Liver (tissue), 9 donors: ENCODE data around the gene CACNA1F. TPM values are rescaled to one million over a fixed set of nuclear protein-coding genes. Genes with fewer than 3 reads are reported as not detected.

Experiments used
- DNase-seq: peaks from one replicate; pipeline ENCODE4 v3.0.0-alpha.2; 2017; ENCODE audit warnings: low spot score
- H3K27ac ChIP-seq, 2 donors: one replicate each; pipeline ENCODE4 v1.7.0; 2013; ENCODE audit warnings: inconsistent platforms in 2 of 2, low read length in 2 of 2, control low read depth in 1 of 2, low read depth in 1 of 2, mild to moderate bottlenecking in 1 of 2
- H3K27me3 ChIP-seq, 4 donors: one replicate each; pipeline versions ENCODE4 v1.6.1 to v1.7.0; 2013; ENCODE audit warnings: low read length in 3 of 4, inconsistent platforms in 1 of 4, mild to moderate bottlenecking in 1 of 4, moderate library complexity in 1 of 4; ENCODE audit not compliant: control insufficient read depth in 4 of 4, insufficient read depth in 4 of 4
- H3K36me3 ChIP-seq, 4 donors: one replicate each; pipeline versions ENCODE4 v1.6.1 to v1.7.0; 2013; ENCODE audit warnings: low read length in 3 of 4, mild to moderate bottlenecking in 3 of 4, low read depth in 1 of 4, moderate library complexity in 1 of 4; ENCODE audit not compliant: control insufficient read depth in 4 of 4, insufficient read depth in 3 of 4
- H3K4me1 ChIP-seq, 4 donors: one replicate each; pipeline versions ENCODE4 v1.6.1 to v1.7.0; 2013; ENCODE audit warnings: low read length in 3 of 4, mild to moderate bottlenecking in 3 of 4, moderate library complexity in 1 of 4; ENCODE audit not compliant: control insufficient read depth in 4 of 4, insufficient read depth in 4 of 4
- H3K4me3 ChIP-seq, 3 donors: one replicate each; pipeline versions ENCODE4 v1.6.1 to v1.7.0; 2013; ENCODE audit warnings: low read length in 3 of 3, control low read depth in 1 of 3, low read depth in 1 of 3, mild to moderate bottlenecking in 1 of 3
- H3K9ac ChIP-seq, 2 donors: one replicate each; pipeline ENCODE4 v1.7.0; 2013; ENCODE audit warnings: low read length in 2 of 2, mild to moderate bottlenecking in 2 of 2, moderate library complexity in 2 of 2, control low read depth in 1 of 2, low read depth in 1 of 2
- H3K9me3 ChIP-seq, 4 donors: one replicate each; pipeline versions ENCODE4 v1.6.1 to v1.7.0; 2013; ENCODE audit warnings: low read length in 3 of 4; ENCODE audit not compliant: control insufficient read depth in 4 of 4
- CTCF ChIP-seq: fragments of 150-350 bp; IDR thresholded peaks from 2 replicates; pipeline ENCODE4 v1.5.1; 2017; ENCODE audit warnings: improper control_type of control experiment, low read depth, low read length; ENCODE audit not compliant: missing input control
- EGR1 ChIP-seq, 2 donors: IDR thresholded peaks; 2 replicates each; pipeline ENCODE4 v1.6.1; 2016 to 2018; ENCODE audit warnings: antibody characterized with exemption in 2 of 2, low read depth in 2 of 2
- FOXA1 ChIP-seq: IDR thresholded peaks from 2 replicates; pipeline ENCODE4 v1.6.1; 2016; ENCODE audit warnings: antibody characterized with exemption
- FOXA2 ChIP-seq: IDR thresholded peaks from 2 replicates; pipeline ENCODE4 v1.6.1; 2016; ENCODE audit warnings: antibody characterized with exemption
- GABPA ChIP-seq, 2 donors: IDR thresholded peaks in 1 of 2; conservative IDR thresholded peaks in 1 of 2; 2 replicates each; pipeline ENCODE4 v1.6.1; 2016; ENCODE audit warnings: antibody characterized with exemption in 2 of 2, mild to moderate bottlenecking in 1 of 2, moderate library complexity in 1 of 2
- HNF4A ChIP-seq, 2 donors: conservative IDR thresholded peaks; 2 replicates each; pipeline ENCODE4 v1.6.1; 2016; ENCODE audit warnings: antibody characterized with exemption in 2 of 2, mild to moderate bottlenecking in 2 of 2
- HNF4G ChIP-seq: IDR thresholded peaks from 2 replicates; pipeline ENCODE4 v1.6.1; 2016; ENCODE audit warnings: antibody characterized with exemption
- JUND ChIP-seq, 2 donors: IDR thresholded peaks; 2 replicates each; pipeline ENCODE4 v1.6.1; 2016; ENCODE audit warnings: antibody characterized with exemption in 2 of 2
- MAX ChIP-seq: IDR thresholded peaks from 2 replicates; pipeline ENCODE4 v1.6.1; 2016; ENCODE audit warnings: antibody characterized with exemption
- NR2F2 ChIP-seq: IDR thresholded peaks from 2 replicates; pipeline ENCODE4 v1.6.1; 2016; ENCODE audit warnings: antibody characterized with exemption
- RAD21 ChIP-seq, 2 donors: IDR thresholded peaks; 2 replicates each; pipeline ENCODE4 v1.6.1; 2016; ENCODE audit warnings: antibody characterized with exemption in 2 of 2, mild to moderate bottlenecking in 2 of 2
- REST ChIP-seq: IDR thresholded peaks from 2 replicates; pipeline ENCODE4 v1.6.1; 2016; ENCODE audit warnings: antibody characterized with exemption, mild to moderate bottlenecking
- RXRA ChIP-seq, 2 donors: IDR thresholded peaks; 2 replicates each; pipeline ENCODE4 v1.6.1; 2017 to 2018; ENCODE audit warnings: antibody characterized with exemption in 2 of 2, mild to moderate bottlenecking in 1 of 2
- SP1 ChIP-seq: IDR thresholded peaks from 2 replicates; pipeline ENCODE4 v1.6.1; 2018; ENCODE audit warnings: antibody characterized with exemption, mild to moderate bottlenecking
- TAF1 ChIP-seq: conservative IDR thresholded peaks from 2 replicates; pipeline ENCODE4 v1.6.1; 2016; ENCODE audit warnings: antibody characterized with exemption, mild to moderate bottlenecking
- YY1 ChIP-seq: IDR thresholded peaks from 2 replicates; pipeline ENCODE4 v1.6.1; 2016; ENCODE audit warnings: antibody characterized with exemption, mild to moderate bottlenecking
- WGBS: extraction: QIAGEN DNeasy Blood & Tissue Kit; methylation state at CpG from one replicate; pipeline ENCODE4 v1.1.7; 2013; 5-methylcytosine and 5-hydroxymethylcytosine counted together
- polyA plus RNA-seq, 2 donors: library from polyadenylated mRNA; stranded (reverse) in 1 of 2; unstranded in 1 of 2; fragments of 200-250 nt in 1 of 2; fragments of >200 nt in 1 of 2; fragmentation: Nextera tagmentation in 1 of 2; extraction: Ambion mirVana in 1 of 2; gene quantifications; one replicate each; pipeline versions ENCODE4 v1.2.1 to v1.2.3, GENCODE V29; 2013 to 2015
- total RNA-seq, 2 donors: library from RNA; depleted of rRNA; stranded (reverse); fragments of >200 nt; gene quantifications; one replicate each; pipeline ENCODE4 v1.2.3, GENCODE V29; 2014
- TF ChIP-seq, protein P1 (sequence below): IDR thresholded peaks from 2 replicates; pipeline ENCODE4 v1.6.1; 2016; ENCODE audit warnings: antibody characterized with exemption
- TF ChIP-seq, protein P2 (sequence below): IDR thresholded peaks from 2 replicates; pipeline ENCODE4 v1.6.1; 2016; ENCODE audit warnings: antibody characterized with exemption
- donor health status: healthy.
- donor health status: healthy.
- donor health status: healthy.
- donor health status: healthy.
- donor health status: healthy.

Gene CACNA1F
- total and polyA plus RNA-seq, 4 donors: 0.03 TPM; not detected in 3

DNA sequence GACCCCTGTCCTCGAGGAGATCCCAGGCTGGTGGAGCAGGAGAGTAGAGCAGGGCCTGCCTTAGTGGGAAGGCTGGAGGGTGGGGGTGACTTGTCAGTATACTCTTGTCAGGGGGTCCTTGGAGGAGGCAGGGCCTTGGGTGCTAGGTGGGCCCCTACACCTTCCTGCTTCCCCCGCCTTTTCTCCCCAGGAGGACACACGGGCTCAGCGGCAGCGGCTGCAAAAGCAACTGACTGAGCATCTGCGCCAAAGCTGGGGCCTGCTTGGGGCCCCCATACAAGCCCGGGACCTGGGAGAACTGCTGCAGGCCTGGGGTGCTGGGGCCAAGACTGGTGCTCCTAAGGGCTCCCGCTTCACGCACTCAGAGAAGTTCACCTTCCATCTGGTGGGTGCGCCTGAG lies 13.4 kb upstream of the CACNA1F start:
- Histone ChIP-seq H3K27me3 (no peaks in the 10 kb centered on the region), H3K9ac (no peak overlapping the region), H3K36me3 (peaks cover 3 to 21% (median 5%) of the 10 kb centered on the region in 4 donors), H3K4me1 (no peaks in the 10 kb centered on the region), H3K4me3 (no peak overlapping the region), H3K27ac (no peak overlapping the region), H3K9me3 (no peaks in the 10 kb centered on the region)
- no peak for DNase-seq
- TF ChIP-seq FOXA2 (no peak), FOXA1 (no peak), YY1 (no peak), TAF1 (no peak), GABPA (IDR thresholded peaks at IDR 0.05 in 1 of 2, conservative IDR thresholded peaks at IDR 0.05 in 1 of 2) (no peak), RXRA (IDR thresholded peaks at IDR 0.05) (no peak), JUND (IDR thresholded peaks at IDR 0.05) (no peak), SP1 (no peak), EGR1 (IDR thresholded peaks at IDR 0.05; ENCODE audit: low read depth in 2 of 2) (no peak), RAD21 (IDR thresholded peaks at IDR 0.05) (no peak), MAX (no peak)
- WGBS: 99% methylated on average over 10 of the region's 10 CpGs

DNA sequence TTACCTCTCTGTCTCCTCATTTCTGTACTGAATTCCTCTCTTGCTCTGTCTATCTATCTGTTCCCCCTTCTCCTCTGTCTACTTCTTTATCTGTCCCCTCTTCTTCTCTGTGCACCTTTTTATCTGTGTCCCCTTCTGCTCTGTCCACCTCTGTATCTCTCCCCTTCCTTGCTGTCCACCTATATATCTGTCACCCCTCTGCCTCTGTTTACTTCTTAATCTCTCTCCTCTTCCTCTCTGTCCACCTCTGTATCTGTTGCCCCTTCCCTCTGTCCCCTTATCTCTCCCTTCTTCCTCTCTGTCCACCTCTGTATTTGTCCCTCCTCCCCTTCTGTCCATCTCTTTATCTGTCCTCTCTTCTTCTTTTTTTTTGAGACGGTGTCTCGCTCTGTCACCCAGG lies 11.1 kb upstream of the CACNA1F start:
- Histone ChIP-seq H3K9ac (no peak overlapping the region), H3K27me3 (no peaks in the 10 kb centered on the region), H3K4me1 (no peaks in the 10 kb centered on the region), H3K4me3 (no peak overlapping the region), H3K36me3 (peaks cover 3 to 21% (median 5%) of the 10 kb centered on the region in 4 donors), H3K27ac (no peak overlapping the region), H3K9me3 (no peaks in the 10 kb centered on the region)
- WGBS: 96% methylated on average over 2 of the region's 2 CpGs
- DNase-seq: no peak
- TF ChIP-seq FOXA1: no peak
- TF ChIP-seq CTCF: no peak
- no peak for TF ChIP-seq SP1
- no peak for TF ChIP-seq NR2F2
- no peak for TF ChIP-seq TAF1
- TF ChIP-seq, protein P1, sequence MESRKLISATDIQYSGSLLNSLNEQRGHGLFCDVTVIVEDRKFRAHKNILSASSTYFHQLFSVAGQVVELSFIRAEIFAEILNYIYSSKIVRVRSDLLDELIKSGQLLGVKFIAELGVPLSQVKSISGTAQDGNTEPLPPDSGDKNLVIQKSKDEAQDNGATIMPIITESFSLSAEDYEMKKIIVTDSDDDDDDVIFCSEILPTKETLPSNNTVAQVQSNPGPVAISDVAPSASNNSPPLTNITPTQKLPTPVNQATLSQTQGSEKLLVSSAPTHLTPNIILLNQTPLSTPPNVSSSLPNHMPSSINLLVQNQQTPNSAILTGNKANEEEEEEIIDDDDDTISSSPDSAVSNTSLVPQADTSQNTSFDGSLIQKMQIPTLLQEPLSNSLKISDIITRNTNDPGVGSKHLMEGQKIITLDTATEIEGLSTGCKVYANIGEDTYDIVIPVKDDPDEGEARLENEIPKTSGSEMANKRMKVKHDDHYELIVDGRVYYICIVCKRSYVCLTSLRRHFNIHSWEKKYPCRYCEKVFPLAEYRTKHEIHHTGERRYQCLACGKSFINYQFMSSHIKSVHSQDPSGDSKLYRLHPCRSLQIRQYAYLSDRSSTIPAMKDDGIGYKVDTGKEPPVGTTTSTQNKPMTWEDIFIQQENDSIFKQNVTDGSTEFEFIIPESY: no peak

GRCh38 chrX:49243166-49243565 lies 10.0 kb upstream of the CACNA1F start:
- no peak for DNase-seq
- Histone ChIP-seq H3K4me3 (no peak overlapping the region), H3K4me1 (no peaks in the 10 kb centered on the region), H3K9me3 (no peaks in the 10 kb centered on the region), H3K27ac (no peak overlapping the region), H3K9ac (no peak overlapping the region), H3K36me3 (peaks cover 0 to 18% (median 3%) of the 10 kb centered on the region in 4 donors), H3K27me3 (no peaks in the 10 kb centered on the region)
- 96% methylated on average over 12 of the region's 12 CpGs for WGBS
- TF ChIP-seq EGR1 (IDR thresholded peaks at IDR 0.05; ENCODE audit: low read depth in 2 of 2) (no peak), JUND (IDR thresholded peaks at IDR 0.05) (no peak), GABPA (IDR thresholded peaks at IDR 0.05 in 1 of 2, conservative IDR thresholded peaks at IDR 0.05 in 1 of 2) (no peak), YY1 (no peak), HNF4G (no peak), RAD21 (IDR thresholded peaks at IDR 0.05) (no peak), HNF4A (conservative IDR thresholded peaks at IDR 0.05) (no peak), FOXA1 (no peak), RXRA (IDR thresholded peaks at IDR 0.05) (no peak), SP1 (no peak), REST (no peak), TAF1 (no peak), MAX (no peak), NR2F2 (no peak)
- TF ChIP-seq, protein P2, sequence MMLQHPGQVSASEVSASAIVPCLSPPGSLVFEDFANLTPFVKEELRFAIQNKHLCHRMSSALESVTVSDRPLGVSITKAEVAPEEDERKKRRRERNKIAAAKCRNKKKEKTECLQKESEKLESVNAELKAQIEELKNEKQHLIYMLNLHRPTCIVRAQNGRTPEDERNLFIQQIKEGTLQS: no peak
- TF ChIP-seq, protein P1: no peak
